Fibroblast of lung (primary cell): Measurements from ENCODE around the gene RTP3. TPM values are rescaled to one million over a fixed set of nuclear protein-coding genes. Genes with fewer than 3 reads are reported as not detected.

Experiments
- DNase-seq, 2 donors: peaks; one replicate each; pipeline versions ENCODE4 v3.0.0 to v3.0.0-alpha.2; 2010; ENCODE audit warnings: low read depth in 2 of 2
- H2AFZ ChIP-seq: 2 replicates; pipeline ENCODE4 v1.5.1; 2012; ENCODE audit warnings: low read length, control low read depth, inconsistent platforms
- H3K27ac ChIP-seq: 2 replicates; pipeline ENCODE4 v1.5.1; 2011; ENCODE audit warnings: low read length, control low read depth; ENCODE audit not compliant: insufficient read depth
- H3K27me3 ChIP-seq: 2 replicates; pipeline ENCODE4 v1.5.1; 2011; ENCODE audit warnings: mild to moderate bottlenecking, low read length; ENCODE audit not compliant: control insufficient read depth, insufficient read depth
- H3K36me3 ChIP-seq: 2 replicates; pipeline ENCODE4 v1.5.1; 2011; ENCODE audit warnings: low read length; ENCODE audit not compliant: control insufficient read depth, insufficient read depth
- H3K4me1 ChIP-seq: 2 replicates; pipeline ENCODE4 v1.5.1; 2011; ENCODE audit warnings: low read length; ENCODE audit not compliant: control insufficient read depth, insufficient read depth; ENCODE audit errors: extremely low read depth
- H3K4me2 ChIP-seq: 2 replicates; pipeline ENCODE4 v1.5.1; 2011; ENCODE audit warnings: low read length, control low read depth; ENCODE audit not compliant: insufficient read depth; ENCODE audit errors: extremely low read depth
- H3K4me3 ChIP-seq, 4 experiments: fragments of 200-600 bp in 1 of 4; sonication (generic) in 1 of 4; replicated peaks in 1 of 4; 2 replicates each; pipeline ENCODE4 v1.5.1; 2011 to 2016; ENCODE audit warnings: low read length in 4 of 4, low read depth in 3 of 4, mild to moderate bottlenecking in 3 of 4, control low read depth in 2 of 4, inconsistent platforms in 1 of 4, mixed read lengths in 1 of 4; ENCODE audit not compliant: insufficient read depth in 1 of 4; ENCODE audit errors: control extremely low read depth in 1 of 4
- H3K79me2 ChIP-seq: 2 replicates; pipeline ENCODE4 v1.5.1; 2012; ENCODE audit warnings: mild to moderate bottlenecking, low read length, inconsistent platforms; ENCODE audit not compliant: control insufficient read depth, insufficient read depth
- H3K9ac ChIP-seq: 2 replicates; pipeline ENCODE4 v1.5.1; 2011; ENCODE audit warnings: mild to moderate bottlenecking, low read length, control low read depth; ENCODE audit not compliant: insufficient read depth
- H3K9me3 ChIP-seq: 2 replicates; pipeline ENCODE4 v1.5.1; 2012; ENCODE audit warnings: low read depth, low read length; ENCODE audit not compliant: control insufficient read depth, insufficient read depth
- H4K20me1 ChIP-seq: 2 replicates; pipeline ENCODE4 v1.5.1; 2011; ENCODE audit warnings: low read length; ENCODE audit not compliant: control insufficient read depth, insufficient read depth; ENCODE audit errors: extremely low read depth
- CTCF ChIP-seq, 2 donors: IDR thresholded peaks in 1 of 2; conservative IDR thresholded peaks in 1 of 2; 1 replicate in 1 of 2; 2 replicates in 1 of 2; pipeline ENCODE4 v1.5.1; 2011 to 2012; ENCODE audit warnings: low read length in 2 of 2, control low read depth in 1 of 2, inconsistent platforms in 1 of 2, low read depth in 1 of 2, mild to moderate bottlenecking in 1 of 2
- EZH2 ChIP-seq: IDR thresholded peaks from 2 replicates; pipeline ENCODE4 v1.5.1; 2012; ENCODE audit warnings: low read length, control low read depth, mild to moderate bottlenecking; ENCODE audit errors: missing control alignments
- polyA plus RNA-seq, 2 donors: library from polyadenylated mRNA; depleted of rRNA in 1 of 2; stranded (reverse) in 1 of 2; unstranded in 1 of 2; fragments of >200 nt; gene quantifications; 2 replicates each; pipeline ENCODE4 v1.2.1, GENCODE V29; 2011 to 2012; ENCODE audit warnings: missing spikeins in 1 of 2
- total RNA-seq: library from RNA; depleted of rRNA; stranded (reverse); fragments of >200 nt; gene quantifications from 2 replicates; pipeline ENCODE4 v1.2.1, GENCODE V29; 2014

Gene RTP3
- total and polyA plus RNA-seq, 2 donors (not counting 1 experiment from before 2014, with no cell fraction given), result not detected

GRCh38 chr3:46495901-46496456 is 1.8 kb upstream of the RTP3 start:
- Histone ChIP-seq H3K4me3 (no peak overlapping the region), H3K4me1 (peaks cover 6% of the 10 kb centered on the region), H4K20me1 (no peaks in the 10 kb centered on the region), H3K4me2 (no peak overlapping the region), H3K27ac (peak overlapping the region; percentile 34), H3K36me3 (no peaks in the 10 kb centered on the region), H3K9me3 (no peaks in the 10 kb centered on the region), H3K9ac (no peak overlapping the region), H3K79me2 (no peaks in the 10 kb centered on the region), H3K27me3 (no peaks in the 10 kb centered on the region), H2AFZ (no peak overlapping the region)
- DNase-seq, result peak; percentile 56 to 87
- TF ChIP-seq CTCF (conservative IDR thresholded peaks at IDR 0.05 in 1 of 2, IDR thresholded peaks at IDR 0.05 in 1 of 2; ENCODE audit: low read depth in 1 of 2, low read length in 2 of 2), result no peak

GRCh38 chr3:46496746-46497555 is 825 bp upstream of the RTP3 start:
- Histone ChIP-seq H3K4me1 (peaks cover 6% of the 10 kb centered on the region), H3K4me3 (no peak overlapping the region), H2AFZ (no peak overlapping the region), H3K9ac (no peak overlapping the region), H3K36me3 (no peaks in the 10 kb centered on the region), H3K27ac (no peak overlapping the region), H3K79me2 (no peaks in the 10 kb centered on the region), H3K4me2 (no peak overlapping the region), H3K27me3 (no peaks in the 10 kb centered on the region), H4K20me1 (no peaks in the 10 kb centered on the region), H3K9me3 (no peaks in the 10 kb centered on the region)
- TF ChIP-seq EZH2 (no peak), CTCF (conservative IDR thresholded peaks at IDR 0.05 in 1 of 2, IDR thresholded peaks at IDR 0.05 in 1 of 2; ENCODE audit: low read depth in 1 of 2, low read length in 2 of 2) (peak in 1 of 2 donors; percentile 42)
- peak in 1 of 2 donors; percentile 20 for DNase-seq

- Histone ChIP-seq H3K4me1 (peaks cover 6% of the 10 kb centered on the region), H3K9ac (no peak overlapping the region), H3K4me2 (no peak overlapping the region), H3K27me3 (no peaks in the 10 kb centered on the region), H3K4me3 (no peak overlapping the region), H3K9me3 (no peaks in the 10 kb centered on the region), H2AFZ (no peak overlapping the region), H3K36me3 (no peaks in the 10 kb centered on the region), H3K27ac (no peak overlapping the region), H4K20me1 (no peaks in the 10 kb centered on the region), H3K79me2 (no peaks in the 10 kb centered on the region)
- TF ChIP-seq CTCF (conservative IDR thresholded peaks at IDR 0.05 in 1 of 2, IDR thresholded peaks at IDR 0.05 in 1 of 2; ENCODE audit: low read depth in 1 of 2, low read length in 2 of 2) (no peak), EZH2 (no peak)
- no peak for DNase-seq
These were observed 1.2 kb downstream of the RTP3 start for GRCh38 chr3:46498916-46499519.
